Measurements from ENCODE around the gene PLCG1.

PLCG1 gene

GRCh38 chr20:41119614-41120561 lies 17.5 kb upstream of the PLCG1 start:
- H3K9me3 ChIP-seq (ENCODE audit: control insufficient read depth, insufficient read depth, low read length): no peaks in the 10 kb centered on the region
- no peak overlapping the region for H3K4me2 ChIP-seq (ENCODE audit: low read length)
- no peak overlapping the region for H3K4me3 ChIP-seq (ENCODE audit: low read length)
- no peaks in the 10 kb centered on the region; the same call in none of the 2 replicates for H3F3A ChIP-seq (ENCODE audit: control insufficient read depth, insufficient read depth)
- H3K27ac ChIP-seq (ENCODE audit: low read depth, low read length): no peak overlapping the region
- TF ChIP-seq EZH2phosphoT487 (IDR thresholded peaks at IDR 0.05; ENCODE audit: borderline replicate concordance, low read length): no peak
- TF ChIP-seq CTCF (IDR thresholded peaks at IDR 0.05; ENCODE audit: low read depth, low read length, poor library complexity, severe bottlenecking): no peak
- no peaks in the 10 kb centered on the region for H3K9me2 ChIP-seq (replicated peaks; ENCODE audit: control insufficient read depth, low read length)
- peaks cover 89% of the 10 kb centered on the region for H3K36me3 ChIP-seq (ENCODE audit: control insufficient read depth, low read length)
- no peaks in the 10 kb centered on the region for H3K4me1 ChIP-seq (ENCODE audit: control insufficient read depth, low read length)
- H3K27me3 ChIP-seq (ENCODE audit: control insufficient read depth, low read length): no peaks in the 10 kb centered on the region
- no peaks in the 10 kb centered on the region for H3K79me2 ChIP-seq (ENCODE audit: control insufficient read depth, low read length)
- no peaks in the 10 kb centered on the region for H4K20me1 ChIP-seq (ENCODE audit: control insufficient read depth, insufficient read depth, low read depth, low read length)

- Histone ChIP-seq H3K79me2 (ENCODE audit: control insufficient read depth, low read length) (no peaks in the 10 kb centered on the region), H3K27me3 (ENCODE audit: control insufficient read depth, low read length) (no peaks in the 10 kb centered on the region), H3K4me3 (ENCODE audit: low read length) (no peak overlapping the region), H4K20me1 (ENCODE audit: control insufficient read depth, insufficient read depth, low read depth, low read length) (no peaks in the 10 kb centered on the region), H3K9me3 (ENCODE audit: control insufficient read depth, insufficient read depth, low read length) (no peaks in the 10 kb centered on the region), H3K4me2 (ENCODE audit: low read length) (no peak overlapping the region), H3F3A (ENCODE audit: control insufficient read depth, insufficient read depth) (no peaks in the 10 kb centered on the region; the same call in none of the 2 replicates), H3K27ac (ENCODE audit: low read depth, low read length) (no peak overlapping the region), H3K4me1 (ENCODE audit: control insufficient read depth, low read length) (no peaks in the 10 kb centered on the region), H3K36me3 (ENCODE audit: control insufficient read depth, low read length) (peaks cover 89% of the 10 kb centered on the region), H3K9me2 (replicated peaks; ENCODE audit: control insufficient read depth, low read length) (no peaks in the 10 kb centered on the region)
- no peak for TF ChIP-seq EZH2phosphoT487 (IDR thresholded peaks at IDR 0.05; ENCODE audit: borderline replicate concordance, low read length)
- TF ChIP-seq CTCF (IDR thresholded peaks at IDR 0.05; ENCODE audit: low read depth, low read length, poor library complexity, severe bottlenecking): no peak
Observed at GRCh38 chr20:41121399-41121798, 15.9 kb upstream of the PLCG1 start.

- no peak overlapping the region for H3K27ac ChIP-seq (ENCODE audit: low read depth, low read length)
- H3K4me3 ChIP-seq (ENCODE audit: low read length): no peak overlapping the region
- H3F3A ChIP-seq (ENCODE audit: control insufficient read depth, insufficient read depth): no peaks in the 10 kb centered on the region; the same call in none of the 2 replicates
- peaks cover 82% of the 10 kb centered on the region for H3K36me3 ChIP-seq (ENCODE audit: control insufficient read depth, low read length)
- H3K27me3 ChIP-seq (ENCODE audit: control insufficient read depth, low read length): no peaks in the 10 kb centered on the region
- no peaks in the 10 kb centered on the region for H3K9me2 ChIP-seq (replicated peaks; ENCODE audit: control insufficient read depth, low read length)
- H3K9me3 ChIP-seq (ENCODE audit: control insufficient read depth, insufficient read depth, low read length): no peaks in the 10 kb centered on the region
- TF ChIP-seq CTCF (IDR thresholded peaks at IDR 0.05; ENCODE audit: low read depth, low read length, poor library complexity, severe bottlenecking) (no peak), EZH2phosphoT487 (IDR thresholded peaks at IDR 0.05; ENCODE audit: borderline replicate concordance, low read length) (no peak)
- H3K79me2 ChIP-seq (ENCODE audit: control insufficient read depth, low read length): no peaks in the 10 kb centered on the region
- no peaks in the 10 kb centered on the region for H4K20me1 ChIP-seq (ENCODE audit: control insufficient read depth, insufficient read depth, low read depth, low read length)
- H3K4me2 ChIP-seq (ENCODE audit: low read length): no peak overlapping the region
- H3K4me1 ChIP-seq (ENCODE audit: control insufficient read depth, low read length): no peaks in the 10 kb centered on the region
Observed at GRCh38 chr20:41123631-41124030, 13.7 kb upstream of the PLCG1 start.

Measured in DOHH2 (cell line).